H9 (cell line): ENCODE measurements around the gene MTNR1B. TPM values are rescaled to one million over a fixed set of nuclear protein-coding genes. Genes with fewer than 3 reads are reported as not detected.

Source experiments
- DNase-seq: peaks from one replicate; pipeline ENCODE4 v3.0.0-alpha.2; 2017
- H2AFZ ChIP-seq: one replicate; pipeline ENCODE4 v1.6.1; 2013; ENCODE audit warnings: mild to moderate bottlenecking, low read length, control low read depth, moderate library complexity
- H2AK5ac ChIP-seq: 2 replicates; pipeline ENCODE4 v1.6.1; 2013; ENCODE audit warnings: low read length, control low read depth, mixed read lengths; ENCODE audit not compliant: insufficient read length
- H2BK120ac ChIP-seq: one replicate; pipeline ENCODE4 v1.6.1; 2013; ENCODE audit warnings: low read depth, mild to moderate bottlenecking, low read length, control low read depth, inconsistent platforms; ENCODE audit not compliant: poor library complexity, severe bottlenecking
- H2BK12ac ChIP-seq: 2 replicates; pipeline ENCODE4 v1.6.1; 2013; ENCODE audit warnings: low read length, control low read depth, mixed read lengths, low read depth; ENCODE audit not compliant: insufficient read length
- H2BK15ac ChIP-seq: 2 replicates; pipeline ENCODE4 v1.6.1; 2013; ENCODE audit warnings: low read depth, low read length, control low read depth
- H2BK20ac ChIP-seq: one replicate; pipeline ENCODE4 v1.6.1; 2013; ENCODE audit warnings: low read depth, mild to moderate bottlenecking, low read length, control low read depth, inconsistent platforms; ENCODE audit not compliant: poor library complexity, severe bottlenecking
- H2BK5ac ChIP-seq: 2 replicates; pipeline ENCODE4 v1.6.1; 2013; ENCODE audit warnings: low read length, control low read depth, mixed read lengths; ENCODE audit not compliant: insufficient read length
- H3K14ac ChIP-seq: 2 replicates; pipeline ENCODE4 v1.6.1; 2013; ENCODE audit warnings: low read length, control low read depth; ENCODE audit not compliant: insufficient read depth
- H3K18ac ChIP-seq: 2 replicates; pipeline ENCODE4 v1.6.1; 2013; ENCODE audit warnings: low read depth, mild to moderate bottlenecking, mixed read lengths, low read length, control low read depth; ENCODE audit not compliant: insufficient read length
- H3K23ac ChIP-seq: 2 replicates; pipeline ENCODE4 v1.6.1; 2013; ENCODE audit warnings: low read length, control low read depth, mixed read lengths, low read depth; ENCODE audit not compliant: insufficient read length
- H3K23me2 ChIP-seq: 2 replicates; pipeline ENCODE4 v1.6.1; 2013; ENCODE audit warnings: low read depth, mild to moderate bottlenecking, mixed read lengths, low read length, control low read depth; ENCODE audit not compliant: insufficient read length, poor library complexity, severe bottlenecking
- H3K27ac ChIP-seq: 2 replicates; pipeline ENCODE4 v1.5.1; 2013; ENCODE audit warnings: low read length, control low read depth, mixed read lengths, low read depth; ENCODE audit not compliant: insufficient read length
- H3K27me3 ChIP-seq: 2 replicates; pipeline ENCODE4 v1.6.1; 2013; ENCODE audit warnings: low read length, control low read depth, inconsistent platforms; ENCODE audit not compliant: insufficient read depth
- H3K4ac ChIP-seq: 2 replicates; pipeline ENCODE4 v1.6.1; 2013; ENCODE audit warnings: low read depth, mild to moderate bottlenecking, control low read depth, inconsistent platforms, low read length, moderate library complexity
- H3K4me1 ChIP-seq: 2 replicates; pipeline ENCODE4 v1.6.1; 2013; ENCODE audit warnings: low read length, control low read depth, inconsistent platforms; ENCODE audit not compliant: insufficient read depth
- H3K4me2 ChIP-seq: 2 replicates; pipeline ENCODE4 v1.6.1; 2013; ENCODE audit warnings: low read length, control low read depth, mixed read lengths; ENCODE audit not compliant: insufficient read length, insufficient read depth
- H3K56ac ChIP-seq: 2 replicates; pipeline ENCODE4 v1.6.1; 2013; ENCODE audit warnings: low read depth, mild to moderate bottlenecking, mixed read lengths, low read length, control low read depth; ENCODE audit not compliant: insufficient read length
- H3K79me1 ChIP-seq: 2 replicates; pipeline ENCODE4 v1.6.1; 2013; ENCODE audit warnings: low read depth, mild to moderate bottlenecking, moderate library complexity, low read length, control low read depth, inconsistent platforms; ENCODE audit not compliant: insufficient read depth, poor library complexity, severe bottlenecking
- H3K79me2 ChIP-seq: 2 replicates; pipeline ENCODE4 v1.6.1; 2013; ENCODE audit warnings: low read length, control low read depth, inconsistent platforms; ENCODE audit not compliant: insufficient read depth
- H3K9ac ChIP-seq: 2 replicates; pipeline ENCODE4 v1.6.1; 2013; ENCODE audit warnings: low read length, control low read depth, mixed read lengths; ENCODE audit not compliant: insufficient read length; ENCODE audit errors: extremely low read depth
- H3K9me3 ChIP-seq: one replicate; pipeline ENCODE4 v1.6.1; 2013; ENCODE audit warnings: low read depth, low read length, inconsistent platforms; ENCODE audit not compliant: control insufficient read depth
- H3T11ph ChIP-seq: one replicate; pipeline ENCODE4 v1.6.1; 2013; ENCODE audit warnings: mild to moderate bottlenecking, low read length, control low read depth, inconsistent platforms
- H4K20me1 ChIP-seq: one replicate; pipeline ENCODE4 v1.6.1; 2013; ENCODE audit not compliant: control insufficient read depth, insufficient read length, insufficient read depth
- H4K5ac ChIP-seq: 2 replicates; pipeline ENCODE4 v1.6.1; 2013; ENCODE audit warnings: low read depth, mild to moderate bottlenecking, mixed read lengths, low read length, control low read depth; ENCODE audit not compliant: insufficient read length
- H4K8ac ChIP-seq: replicated peaks from 2 replicates; pipeline ENCODE4 v1.6.1; 2013; ENCODE audit warnings: low read length, control low read depth, mixed read lengths, low read depth; ENCODE audit not compliant: insufficient read length
- H4K91ac ChIP-seq: 2 replicates; pipeline ENCODE4 v1.6.1; 2013; ENCODE audit warnings: low read depth, mild to moderate bottlenecking, moderate library complexity, mixed read lengths, low read length, control low read depth; ENCODE audit not compliant: insufficient read length
- H3K27ac Mint-ChIP-seq, 3 experiments: 2 replicates in 2 of 3; 3 replicates in 1 of 3; pipeline ENCODE4 v1.8.0; 2020 to 2021; ENCODE audit warnings: mixed read lengths in 3 of 3, mild to moderate bottlenecking in 1 of 3, moderate library complexity in 1 of 3
- H3K27me3 Mint-ChIP-seq: 2 replicates; pipeline ENCODE4 v1.8.0; 2021; ENCODE audit warnings: low read depth, mild to moderate bottlenecking, moderate library complexity, mixed read lengths
- H3K36me3 Mint-ChIP-seq, 3 experiments: 2 replicates in 2 of 3; 3 replicates in 1 of 3; pipeline ENCODE4 v1.8.0; 2020 to 2021; ENCODE audit warnings: low read depth in 3 of 3, mixed read lengths in 3 of 3; ENCODE audit not compliant: insufficient read depth in 1 of 3
- H3K4me1 Mint-ChIP-seq, 2 experiments: 2 replicates each; pipeline ENCODE4 v1.8.0; 2020; ENCODE audit warnings: mixed read lengths in 2 of 2
- H3K4me3 Mint-ChIP-seq, 2 experiments: 2 replicates in 1 of 2; 3 replicates in 1 of 2; pipeline ENCODE4 v1.8.0; 2020 to 2021; ENCODE audit warnings: mild to moderate bottlenecking in 2 of 2, mixed read lengths in 2 of 2, moderate library complexity in 1 of 2
- H3K9me3 Mint-ChIP-seq, 2 experiments: 2 replicates in 1 of 2; 3 replicates in 1 of 2; pipeline ENCODE4 v1.8.0; 2020; ENCODE audit warnings: mild to moderate bottlenecking in 2 of 2, mixed read lengths in 2 of 2, moderate library complexity in 1 of 2
- CTCF ChIP-seq: fragments of 200-600 bp; sonication (generic); conservative IDR thresholded peaks from 3 replicates; pipeline ENCODE4 v1.8.0; 2021; ENCODE audit warnings: antibody characterized with exemption, mild to moderate bottlenecking
- WGBS: extraction: QIAGEN DNeasy Blood & Tissue Kit; methylation state at CpG from one replicate; pipeline ENCODE4 v1.1.7; 2013; ENCODE audit warnings: missing lambda C conversion rate, low lambda C conversion rate, mixed read lengths; ENCODE audit not compliant: insufficient read length; ENCODE audit errors: extremely low coverage; 5-methylcytosine and 5-hydroxymethylcytosine counted together
- total RNA-seq: library from RNA; stranded (reverse); gene quantifications from 2 replicates; pipeline ENCODE4 v1.2.1, GENCODE V29; 2021

Gene MTNR1B
- total RNA-seq, 1 experiment from 2014 or later = not detected

GRCh38 chr11:92969293-92969633 lies 188 bp upstream of the MTNR1B start:
- H3K4ac ChIP-seq = no peak overlapping the region
- peak overlapping the region; percentile 76 for H3K4me2 ChIP-seq
- Mint-ChIP-seq H3K9me3 (peaks cover 0 to under 1% of the 10 kb centered on the region in 2 experiments; a peak in 2 of 5 replicates), H3K4me1 (peaks cover 0 to 4% of the 10 kb centered on the region in 2 experiments; a peak in 1 of 4 replicates), H3K4me3 (peak overlapping the region; percentile 59 to 83), H3K36me3 (peaks cover 0 to 2% (median 0%) of the 10 kb centered on the region in 3 experiments; a peak in 1 of 7 replicates), H3K27ac (no peak overlapping the region), H3K27me3 (peaks cover 45% of the 10 kb centered on the region)
- H4K5ac ChIP-seq = no peak overlapping the region
- H3K23me2 ChIP-seq = peaks cover 9% of the 10 kb centered on the region
- no peak overlapping the region for H3K23ac ChIP-seq
- no peak overlapping the region for H2BK5ac ChIP-seq
- H2BK20ac ChIP-seq = no peak overlapping the region
- no CpG with 5 or more reads among the region's 16 CpGs for WGBS
- H3K79me1 ChIP-seq = no peaks in the 10 kb centered on the region
- no peak overlapping the region for H3K9ac ChIP-seq
- H3K27ac ChIP-seq = no peak overlapping the region
- H2BK120ac ChIP-seq = no peak overlapping the region
- H3K18ac ChIP-seq = no peak overlapping the region
- H4K91ac ChIP-seq = no peak overlapping the region
- H3K79me2 ChIP-seq = no peaks in the 10 kb centered on the region
- peaks cover 23% of the 10 kb centered on the region for H3K27me3 ChIP-seq
- no peak overlapping the region for H3K56ac ChIP-seq
- H2BK15ac ChIP-seq = no peak overlapping the region
- no peaks in the 10 kb centered on the region for H4K20me1 ChIP-seq
- H2BK12ac ChIP-seq = no peak overlapping the region
- H3T11ph ChIP-seq = no peak overlapping the region
- no peak for DNase-seq
- H3K9me3 ChIP-seq = no peaks in the 10 kb centered on the region
- no peak overlapping the region for H3K14ac ChIP-seq
- H3K4me1 ChIP-seq = no peaks in the 10 kb centered on the region
- no peak overlapping the region for H2AFZ ChIP-seq
- H2AK5ac ChIP-seq = no peak overlapping the region
- no peak overlapping the region for H4K8ac ChIP-seq
- peak; percentile 32; the same call in 1 of the 3 replicates for TF ChIP-seq CTCF
